Measurements from ENCODE around the gene DLL1. TPM values are rescaled to one million over a fixed set of nuclear protein-coding genes. Genes with fewer than 3 reads are reported as not detected.
"Not testable (repeated sequence)": the region's sequence is repeated elsewhere in the genome, so short reads cannot be mapped to it uniquely, and the experiment has no call there.

Gene DLL1, protein sequence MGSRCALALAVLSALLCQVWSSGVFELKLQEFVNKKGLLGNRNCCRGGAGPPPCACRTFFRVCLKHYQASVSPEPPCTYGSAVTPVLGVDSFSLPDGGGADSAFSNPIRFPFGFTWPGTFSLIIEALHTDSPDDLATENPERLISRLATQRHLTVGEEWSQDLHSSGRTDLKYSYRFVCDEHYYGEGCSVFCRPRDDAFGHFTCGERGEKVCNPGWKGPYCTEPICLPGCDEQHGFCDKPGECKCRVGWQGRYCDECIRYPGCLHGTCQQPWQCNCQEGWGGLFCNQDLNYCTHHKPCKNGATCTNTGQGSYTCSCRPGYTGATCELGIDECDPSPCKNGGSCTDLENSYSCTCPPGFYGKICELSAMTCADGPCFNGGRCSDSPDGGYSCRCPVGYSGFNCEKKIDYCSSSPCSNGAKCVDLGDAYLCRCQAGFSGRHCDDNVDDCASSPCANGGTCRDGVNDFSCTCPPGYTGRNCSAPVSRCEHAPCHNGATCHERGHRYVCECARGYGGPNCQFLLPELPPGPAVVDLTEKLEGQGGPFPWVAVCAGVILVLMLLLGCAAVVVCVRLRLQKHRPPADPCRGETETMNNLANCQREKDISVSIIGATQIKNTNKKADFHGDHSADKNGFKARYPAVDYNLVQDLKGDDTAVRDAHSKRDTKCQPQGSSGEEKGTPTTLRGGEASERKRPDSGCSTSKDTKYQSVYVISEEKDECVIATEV
- total RNA-seq (2014; rRNA removed) (0.84 and 1.2 TPM in 2 replicates), Bru-seq, nascent RNA (percentile 28 among the genes with signal in this experiment), BruChase-seq, experiment 1, labeled RNA remaining after a 6-hour chase (percentile 36 among the genes with signal in this experiment), BruChase-seq, experiment 2, labeled RNA remaining after a 2-hour chase (percentile 28 among the genes with signal in this experiment)
- long read RNA-seq, partial matches to known transcripts: 2 of 8 reads
- long read RNA-seq, other reads (novel, unspliced or antisense): 6 of 8 reads

DNA sequence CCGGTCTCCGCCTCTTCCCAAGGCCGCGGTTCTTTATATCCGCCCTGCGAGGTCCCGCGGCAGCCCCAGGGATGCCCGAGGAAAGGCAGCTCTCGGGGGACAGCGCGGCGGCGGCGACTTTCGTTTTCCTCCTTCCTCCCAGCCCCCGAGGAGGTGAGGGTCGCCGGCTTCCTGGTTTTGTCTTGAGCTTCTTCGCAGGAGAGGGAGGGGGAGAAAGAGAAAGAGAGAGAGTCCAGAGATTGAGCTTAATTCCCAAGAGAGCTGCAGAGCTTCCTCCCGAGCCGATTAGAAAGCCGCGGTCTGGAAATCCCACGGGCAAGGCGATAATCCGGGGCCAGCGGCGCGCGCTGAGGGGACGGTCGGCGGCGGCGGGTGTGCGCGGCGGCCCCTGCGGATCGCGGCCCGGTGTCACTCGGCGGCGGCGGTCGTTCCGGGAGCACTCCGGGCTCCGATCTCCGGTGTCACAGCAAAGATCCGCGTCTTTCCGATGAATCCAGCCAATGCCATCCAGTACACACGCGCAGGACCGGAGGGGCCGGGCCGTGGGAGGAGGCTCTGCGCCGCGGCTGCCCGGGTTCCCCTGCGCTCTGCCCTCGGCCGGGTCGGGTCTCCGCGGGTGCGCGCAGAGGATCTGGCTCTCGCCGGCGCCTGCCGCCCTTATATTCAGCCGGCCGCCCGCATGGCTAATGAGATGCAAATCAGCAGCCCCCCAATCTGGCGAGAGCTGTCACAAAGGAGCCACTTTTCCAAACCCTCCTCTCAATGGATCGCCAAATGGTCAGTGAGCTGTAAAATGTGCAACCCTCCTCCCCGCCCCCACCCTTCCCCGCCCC is at the start of gene DLL1:
Gene DLL1, minus strand, starts transcription at position 783 of the 833 bp plus-strand sequence. CDS start 939 bp downstream, outside the sequence.
- ATAC-seq (peak; percentile 43), DNase-seq (peak; percentile 13)
- Histone ChIP-seq H3K36me3 (ENCODE audit: low read depth, low read length) (no peaks in the 10 kb centered on the region), H3K79me2 (ENCODE audit: low read length) (no peaks in the 10 kb centered on the region), H3F3A (ENCODE audit: low read length, unreplicated experiment) (no peaks in the 10 kb centered on the region), H3K27ac (ENCODE audit: low read length) (no peak within 1 kb of the TSS), H3K4me3 (ENCODE audit: low read length) (peak within 1 kb of the TSS; percentile 75), H2AFZ (ENCODE audit: low read length) (peak within 1 kb of the TSS; percentile 68), H3K4me1 (ENCODE audit: insufficient read depth, low read length) (peaks cover 10% of the 10 kb centered on the region), H3K9ac (ENCODE audit: low read length) (no peak within 1 kb of the TSS), H3K4me2 (ENCODE audit: low read length) (peak within 1 kb of the TSS; percentile 90), H3K9me3 (ENCODE audit: low read length) (no peaks in the 10 kb centered on the region), H3K27me3 (ENCODE audit: low read length) (peaks cover 50% of the 10 kb centered on the region), H4K20me1 (ENCODE audit: low read length) (no peaks in the 10 kb centered on the region), H3K9me2 (replicated peaks; ENCODE audit: low read length) (no peaks in the 10 kb centered on the region)
- CTCF ChIA-PET: interaction anchor here (0.6 kb wide), 1 partner anchor 459 kb away, joined by 3 read pairs; no protein-coding TSS in a partner anchor
- POLR2A ChIA-PET (ENCODE audit: unreplicated experiment): no interaction called here
- TF ChIP-seq, protein P1, sequence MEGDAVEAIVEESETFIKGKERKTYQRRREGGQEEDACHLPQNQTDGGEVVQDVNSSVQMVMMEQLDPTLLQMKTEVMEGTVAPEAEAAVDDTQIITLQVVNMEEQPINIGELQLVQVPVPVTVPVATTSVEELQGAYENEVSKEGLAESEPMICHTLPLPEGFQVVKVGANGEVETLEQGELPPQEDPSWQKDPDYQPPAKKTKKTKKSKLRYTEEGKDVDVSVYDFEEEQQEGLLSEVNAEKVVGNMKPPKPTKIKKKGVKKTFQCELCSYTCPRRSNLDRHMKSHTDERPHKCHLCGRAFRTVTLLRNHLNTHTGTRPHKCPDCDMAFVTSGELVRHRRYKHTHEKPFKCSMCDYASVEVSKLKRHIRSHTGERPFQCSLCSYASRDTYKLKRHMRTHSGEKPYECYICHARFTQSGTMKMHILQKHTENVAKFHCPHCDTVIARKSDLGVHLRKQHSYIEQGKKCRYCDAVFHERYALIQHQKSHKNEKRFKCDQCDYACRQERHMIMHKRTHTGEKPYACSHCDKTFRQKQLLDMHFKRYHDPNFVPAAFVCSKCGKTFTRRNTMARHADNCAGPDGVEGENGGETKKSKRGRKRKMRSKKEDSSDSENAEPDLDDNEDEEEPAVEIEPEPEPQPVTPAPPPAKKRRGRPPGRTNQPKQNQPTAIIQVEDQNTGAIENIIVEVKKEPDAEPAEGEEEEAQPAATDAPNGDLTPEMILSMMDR (conservative IDR thresholded peaks at IDR 0.05; ENCODE audit: low read depth, low read length): no peak
- TF ChIP-seq EZH2phosphoT487 (IDR thresholded peaks at IDR 0.05; ENCODE audit: borderline replicate concordance, low read length) (no peak), EZH2 (IDR thresholded peaks at IDR 0.05; ENCODE audit: low read length, unreplicated experiment) (no peak)
- intact Hi-C loops (cut with micrococcal nuclease): loop anchor here (5.0 kb wide), 1 partner anchor 498 kb away; no protein-coding TSS in a partner anchor
- BruUV-seq (replicated peaks): no TSS peak

DNA sequence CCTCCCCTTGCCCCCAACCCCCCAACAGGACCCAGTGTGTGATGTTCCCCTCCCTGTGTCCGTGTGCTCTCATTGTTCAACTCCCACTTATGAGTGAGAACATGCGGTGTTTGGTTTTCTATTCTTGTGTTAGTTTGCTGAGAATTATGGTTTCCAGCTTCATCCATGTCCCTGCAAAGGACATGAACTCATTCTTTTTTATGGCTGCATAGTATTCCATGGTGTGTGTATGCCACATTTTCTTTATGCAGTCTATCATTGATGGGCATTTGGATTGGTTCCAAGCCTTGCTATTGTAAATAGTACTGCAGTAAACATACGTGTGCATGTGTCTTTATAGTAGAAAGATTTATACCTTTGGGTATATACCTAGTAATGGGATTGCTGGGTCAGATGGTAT is 44.3 kb upstream of the DLL1 start:
- H3K4me3 ChIP-seq (ENCODE audit: low read length); H3K27ac ChIP-seq (ENCODE audit: low read length); H3K9me3 ChIP-seq (ENCODE audit: low read length); ATAC-seq; H4K20me1 ChIP-seq (ENCODE audit: low read length); BruUV-seq (replicated peaks); H3K79me2 ChIP-seq (ENCODE audit: low read length); H3K4me1 ChIP-seq (ENCODE audit: insufficient read depth, low read length); H3K4me2 ChIP-seq (ENCODE audit: low read length); H3F3A ChIP-seq (ENCODE audit: low read length, unreplicated experiment); H2AFZ ChIP-seq (ENCODE audit: low read length); H3K9me2 ChIP-seq (replicated peaks; ENCODE audit: low read length); H3K36me3 ChIP-seq (ENCODE audit: low read depth, low read length); CTCF ChIA-PET; H3K27me3 ChIP-seq (ENCODE audit: low read length); intact Hi-C loops (cut with micrococcal nuclease); POLR2A ChIA-PET (ENCODE audit: unreplicated experiment); DNase-seq; H3K9ac ChIP-seq (ENCODE audit: low read length): not testable (repeated sequence)

DNA sequence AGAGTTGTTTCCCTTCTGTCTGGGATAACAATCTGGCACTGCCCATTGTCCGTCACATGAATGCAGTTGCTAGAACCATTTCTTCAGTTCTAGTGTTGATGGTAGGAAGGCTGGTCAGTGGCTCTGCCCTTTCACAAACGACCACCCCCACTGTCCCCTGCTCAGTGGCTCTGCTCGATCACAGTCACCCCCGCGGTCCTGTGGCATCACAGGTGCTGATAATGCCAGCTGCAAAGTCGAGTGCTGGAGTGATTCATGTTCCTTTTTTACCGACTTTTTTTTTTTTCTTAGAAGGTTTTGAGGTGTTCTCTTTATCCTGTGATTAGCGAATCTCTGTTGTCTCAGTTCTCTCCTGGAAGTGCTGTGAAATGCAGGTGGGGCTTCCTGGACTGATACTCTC is 38.4 kb upstream of the DLL1 start:
- intact Hi-C loops (cut with micrococcal nuclease): no loop called here
- H3K4me2 ChIP-seq (ENCODE audit: low read length): no peak overlapping the region
- no peaks in the 10 kb centered on the region for H3K9me3 ChIP-seq (ENCODE audit: low read length)
- H3K4me1 ChIP-seq (ENCODE audit: insufficient read depth, low read length): no peaks in the 10 kb centered on the region
- H3K79me2 ChIP-seq (ENCODE audit: low read length): no peaks in the 10 kb centered on the region
- no peak overlapping the region for H3K4me3 ChIP-seq (ENCODE audit: low read length)
- DNase-seq (no peak), ATAC-seq (no peak)
- H4K20me1 ChIP-seq (ENCODE audit: low read length): no peaks in the 10 kb centered on the region
- H3K9ac ChIP-seq (ENCODE audit: low read length): no peak overlapping the region
- no peaks in the 10 kb centered on the region; the same call in none of the 2 replicates for H3K36me3 ChIP-seq (ENCODE audit: low read depth, low read length)
- no peaks in the 10 kb centered on the region for H3K9me2 ChIP-seq (replicated peaks; ENCODE audit: low read length)
- H3K27ac ChIP-seq (ENCODE audit: low read length): no peak overlapping the region
- H3F3A ChIP-seq (ENCODE audit: low read length, unreplicated experiment): no peaks in the 10 kb centered on the region
- BruUV-seq (replicated peaks): no TSS peak
- CTCF ChIA-PET: no interaction called here
- POLR2A ChIA-PET (ENCODE audit: unreplicated experiment): no interaction called here
- no peaks in the 10 kb centered on the region for H3K27me3 ChIP-seq (ENCODE audit: low read length)
- TF ChIP-seq, protein P1 (conservative IDR thresholded peaks at IDR 0.05; ENCODE audit: low read depth, low read length): no peak
- TF ChIP-seq EZH2phosphoT487 (IDR thresholded peaks at IDR 0.05; ENCODE audit: borderline replicate concordance, low read length): no peak
- no peak overlapping the region for H2AFZ ChIP-seq (ENCODE audit: low read length)
